Activated naive CD4-positive, alpha-beta T cell treated with anti-CD3 and anti-CD28 coated beads, Interleukin-2, amount 50 U/mL, for 16 hours (primary cell): ENCODE data around the gene BLVRB.
"Not testable (repeated sequence)": the region's sequence is repeated elsewhere in the genome, so short reads cannot be mapped to it uniquely, and the experiment has no call there.

Experiments used
- DNase-seq: peaks from one replicate; pipeline ENCODE4 v3.0.0-alpha.2; 2020

BLVRB gene

DNA sequence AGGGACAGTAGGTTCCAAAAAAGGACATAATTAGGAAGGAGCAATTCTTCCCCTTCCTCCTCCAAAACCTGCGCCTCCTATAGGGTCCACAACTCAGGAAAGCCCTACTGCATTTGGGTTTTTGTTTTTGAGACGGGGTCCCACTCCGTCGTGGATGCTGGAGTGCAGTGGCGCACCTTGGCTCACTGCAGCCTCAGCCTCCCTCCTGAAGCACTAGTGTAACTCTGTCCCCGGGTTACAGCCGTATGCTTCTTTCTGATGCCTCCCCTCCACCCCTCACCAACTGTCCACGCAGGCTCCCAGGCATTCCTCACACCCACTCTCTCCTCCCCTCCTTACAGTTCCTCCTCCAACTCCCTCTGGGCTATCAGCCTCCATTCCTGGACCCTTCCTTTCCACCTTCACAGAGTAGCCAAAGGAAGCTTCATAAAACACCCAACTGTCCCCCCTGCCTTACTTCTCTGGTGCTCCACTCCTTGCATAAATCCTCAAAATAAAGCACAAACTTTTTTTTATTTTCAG is 19.2 kb downstream of the BLVRB start:
- no peak for DNase-seq

DNA sequence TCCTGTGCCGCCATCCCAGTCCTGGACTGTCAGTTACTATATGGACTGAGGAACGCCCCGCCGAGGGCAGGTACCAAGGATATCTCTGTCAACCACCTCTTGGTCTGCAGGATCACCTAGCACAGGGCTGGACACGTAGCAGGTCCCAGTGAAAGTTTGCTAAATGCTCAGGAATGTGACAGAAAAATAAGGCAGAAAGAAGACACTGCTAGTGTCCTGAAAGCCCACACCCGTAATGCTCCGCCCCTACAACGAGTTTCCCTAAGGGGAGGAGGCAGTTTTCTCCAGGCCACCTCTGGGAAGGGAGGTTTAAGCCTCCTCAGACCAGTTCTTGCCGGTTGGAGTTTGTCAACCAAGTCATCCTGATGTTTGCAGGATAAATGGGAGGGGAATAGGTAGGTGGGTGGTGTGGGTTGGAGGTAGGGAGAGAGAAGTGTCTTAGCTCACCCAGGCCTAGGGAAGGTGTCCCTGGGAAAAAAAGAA is 19.7 kb downstream of the BLVRB start:
- DNase-seq, result no peak

DNA sequence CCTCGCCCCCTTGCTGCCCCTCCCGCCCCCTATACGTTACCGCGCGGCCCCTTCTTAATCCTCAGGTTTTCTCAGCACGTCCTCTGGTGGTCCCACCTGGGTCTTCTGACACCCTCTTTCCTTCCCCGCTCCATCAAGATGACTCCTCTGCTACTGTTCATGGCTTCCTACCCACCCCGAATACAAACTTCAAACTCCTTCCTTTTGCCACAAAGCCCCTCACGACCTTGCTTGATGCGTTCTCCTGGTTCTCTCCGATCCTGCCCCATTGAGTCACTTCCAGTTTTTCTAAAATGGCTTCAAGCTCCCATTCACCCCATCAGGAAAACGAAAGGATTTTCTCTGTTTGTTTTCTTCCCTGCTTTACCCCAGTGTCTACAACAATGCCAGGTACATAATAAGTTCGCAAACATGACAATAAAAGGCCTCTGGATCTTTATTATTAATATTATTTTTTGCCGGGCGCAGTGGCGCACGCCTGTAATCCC is 20.7 kb downstream of the BLVRB start:
- no peak for DNase-seq

DNA sequence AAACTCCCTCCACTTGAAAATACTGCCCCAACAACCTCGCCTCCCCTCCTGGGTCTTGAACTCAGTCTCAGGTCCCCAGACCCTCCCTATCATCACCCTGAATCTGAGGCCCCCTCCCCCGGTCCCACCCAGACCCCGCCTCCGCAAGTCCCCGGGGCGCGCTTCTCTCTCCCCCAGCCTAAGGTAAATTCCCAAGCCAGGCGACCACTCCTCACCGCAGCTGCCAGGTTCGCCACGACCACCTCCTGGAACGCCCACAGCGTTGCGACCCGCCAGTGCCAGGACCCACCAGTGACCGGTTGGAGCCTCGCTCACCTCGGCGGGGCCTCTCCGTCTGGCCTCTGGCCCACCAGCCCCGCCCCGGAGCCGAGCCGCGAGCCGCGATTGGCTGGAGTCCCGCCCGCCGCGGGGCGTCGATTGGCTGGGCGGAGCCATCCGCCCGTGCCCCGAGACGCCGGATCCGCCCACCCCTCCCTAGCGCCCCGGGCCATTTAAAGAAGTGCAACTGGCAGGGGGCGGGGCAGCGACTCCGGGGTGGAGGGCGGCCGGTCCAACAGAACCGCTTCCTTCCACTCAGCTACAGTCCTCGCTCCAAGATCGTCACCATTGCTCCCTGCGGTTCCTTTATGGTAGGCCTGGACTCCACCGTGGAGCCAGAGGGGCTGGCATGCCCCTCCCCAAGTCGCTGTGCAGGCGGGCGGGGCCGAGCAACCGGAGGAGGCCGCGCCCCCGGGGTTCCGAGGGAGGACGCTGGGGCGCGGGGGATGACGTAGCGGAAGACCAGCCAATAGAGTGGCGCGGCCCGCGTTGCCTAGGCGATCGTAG is 21.3 kb downstream of the BLVRB start, which contains the start of gene SERTAD3:
Gene SERTAD3, minus strand, starts transcription at position 336 of the 825 bp plus-strand sequence. CDS start 2,255 bp downstream, outside the sequence.
- DNase-seq, result peak; percentile 98

DNA sequence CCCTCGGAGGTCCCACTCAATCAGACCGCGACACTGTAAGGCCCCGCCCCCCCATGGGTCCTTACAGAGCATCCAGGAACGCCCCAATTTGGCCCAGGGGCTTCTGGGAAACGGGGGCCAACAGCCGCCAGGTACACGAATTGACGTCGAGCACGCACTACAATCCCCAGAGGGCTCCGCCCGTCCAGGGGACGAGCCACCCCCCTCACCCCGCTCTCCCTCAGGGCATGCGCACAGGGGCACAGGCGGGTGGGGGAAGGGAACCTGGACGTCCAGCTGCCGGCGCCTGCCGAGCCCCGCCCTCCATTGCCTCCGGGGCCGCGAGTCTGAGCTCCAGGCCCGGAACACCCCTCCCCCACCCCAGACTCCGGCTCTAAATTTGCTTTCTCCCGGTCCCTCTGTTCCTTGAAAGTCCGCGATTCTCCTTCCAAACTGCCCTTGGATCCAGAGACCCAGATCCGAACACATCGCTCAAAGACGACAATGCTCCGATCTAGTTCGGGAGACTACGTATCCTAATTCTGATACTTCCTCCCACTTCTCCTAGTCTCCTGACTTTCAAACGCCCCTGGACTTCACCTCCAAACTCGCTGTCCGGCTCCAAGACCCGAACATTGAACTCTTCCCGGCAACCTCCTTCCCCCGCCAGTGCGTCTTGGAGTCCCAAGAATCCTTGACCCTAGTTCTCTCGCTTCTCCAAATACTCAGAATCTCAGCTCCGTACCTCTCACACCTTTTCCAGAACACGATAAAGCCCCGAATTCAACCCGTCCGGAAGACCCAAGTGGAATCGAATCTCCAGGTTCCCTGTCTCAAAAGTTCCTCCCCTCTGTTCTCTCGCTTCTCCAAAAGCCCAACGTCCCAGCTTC is 22.2 kb downstream of the BLVRB start:
- peak; percentile 100 for DNase-seq

DNA sequence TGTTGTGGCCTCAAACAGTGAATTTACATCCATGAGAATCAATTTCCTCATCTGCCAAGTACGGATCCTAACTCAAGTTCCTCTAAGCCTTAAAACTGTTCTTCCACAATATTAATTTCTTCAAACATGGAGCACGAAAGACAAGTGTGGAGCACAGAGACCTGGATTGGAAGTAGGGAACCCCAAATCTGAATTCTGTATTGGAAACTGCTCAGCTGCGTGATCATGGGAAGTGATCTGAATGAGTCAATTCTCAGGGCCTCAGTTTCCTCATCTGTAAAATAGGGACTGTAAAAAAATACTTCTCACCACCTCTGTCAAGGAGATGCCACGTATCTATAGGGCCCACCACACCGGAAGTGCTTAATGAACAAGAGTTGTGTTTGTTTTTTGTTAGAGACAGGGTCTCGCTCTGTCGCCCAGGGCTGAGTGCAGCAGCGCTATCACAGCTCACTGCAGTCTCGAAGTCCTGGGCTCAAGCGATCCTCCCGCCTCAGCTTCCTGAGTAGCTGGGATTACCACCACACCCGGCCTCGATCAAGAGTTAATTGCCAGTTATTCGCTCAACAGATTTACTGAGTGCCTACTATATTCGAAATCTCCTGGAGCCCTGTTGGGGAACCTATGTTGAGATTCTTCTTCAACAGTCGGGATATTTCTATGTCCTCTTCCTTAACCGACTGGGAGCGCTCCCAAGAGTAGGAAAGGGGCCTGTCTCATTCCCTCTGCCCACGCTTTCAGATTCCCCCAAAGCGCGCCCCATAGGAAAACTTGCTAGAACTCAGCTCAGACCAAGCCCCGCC is 23.0 kb downstream of the BLVRB start:
- DNase-seq, result no peak

DNA sequence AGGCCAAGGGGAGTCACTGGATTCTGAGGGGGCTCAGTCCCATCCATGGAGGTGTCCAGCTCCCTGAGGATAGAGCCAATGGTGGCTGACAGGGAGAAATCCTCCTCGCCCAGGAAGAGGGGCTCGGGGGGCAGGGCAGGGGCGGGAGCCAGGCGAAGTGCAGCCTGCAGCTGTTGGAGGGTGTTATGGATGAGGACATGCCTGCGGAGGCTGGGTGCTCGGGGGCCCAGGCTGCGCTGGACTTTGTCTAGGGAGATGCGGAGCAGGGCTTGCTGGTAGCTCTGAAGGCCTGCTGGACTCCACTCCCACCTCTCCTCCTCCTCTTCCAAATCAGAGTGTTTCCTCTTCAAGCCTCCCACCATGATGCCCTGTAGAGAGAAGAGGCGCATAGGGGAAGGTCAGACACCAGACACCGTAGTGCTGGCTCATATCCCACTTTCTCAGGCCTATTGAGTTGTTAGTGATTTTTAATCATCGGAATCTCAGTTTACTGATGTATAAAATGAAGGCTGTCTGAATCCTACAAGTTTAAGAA is 23.8 kb downstream of the BLVRB start:
- DNase-seq, result no peak

DNA sequence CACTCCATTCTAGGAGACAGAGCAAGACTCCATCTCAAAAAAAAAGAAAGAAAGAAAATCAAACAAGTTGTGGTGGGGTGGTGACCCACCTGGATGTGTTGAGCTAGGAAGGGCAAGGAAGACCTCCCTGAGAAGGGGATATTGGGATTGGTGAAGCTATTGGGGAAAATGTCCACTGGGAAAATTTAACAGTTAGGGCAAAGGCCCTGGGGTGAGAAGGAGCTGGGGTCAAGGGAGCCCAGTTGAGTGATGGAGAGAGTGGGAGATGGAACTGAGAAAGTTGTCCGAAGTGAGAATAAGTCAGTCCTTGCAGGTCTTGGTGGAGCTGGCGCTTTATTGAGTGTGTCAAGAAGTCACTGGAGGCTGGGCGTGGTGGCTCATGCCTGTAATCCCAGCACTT is 27.3 kb downstream of the BLVRB start:
- DNase-seq, result no peak

DNA sequence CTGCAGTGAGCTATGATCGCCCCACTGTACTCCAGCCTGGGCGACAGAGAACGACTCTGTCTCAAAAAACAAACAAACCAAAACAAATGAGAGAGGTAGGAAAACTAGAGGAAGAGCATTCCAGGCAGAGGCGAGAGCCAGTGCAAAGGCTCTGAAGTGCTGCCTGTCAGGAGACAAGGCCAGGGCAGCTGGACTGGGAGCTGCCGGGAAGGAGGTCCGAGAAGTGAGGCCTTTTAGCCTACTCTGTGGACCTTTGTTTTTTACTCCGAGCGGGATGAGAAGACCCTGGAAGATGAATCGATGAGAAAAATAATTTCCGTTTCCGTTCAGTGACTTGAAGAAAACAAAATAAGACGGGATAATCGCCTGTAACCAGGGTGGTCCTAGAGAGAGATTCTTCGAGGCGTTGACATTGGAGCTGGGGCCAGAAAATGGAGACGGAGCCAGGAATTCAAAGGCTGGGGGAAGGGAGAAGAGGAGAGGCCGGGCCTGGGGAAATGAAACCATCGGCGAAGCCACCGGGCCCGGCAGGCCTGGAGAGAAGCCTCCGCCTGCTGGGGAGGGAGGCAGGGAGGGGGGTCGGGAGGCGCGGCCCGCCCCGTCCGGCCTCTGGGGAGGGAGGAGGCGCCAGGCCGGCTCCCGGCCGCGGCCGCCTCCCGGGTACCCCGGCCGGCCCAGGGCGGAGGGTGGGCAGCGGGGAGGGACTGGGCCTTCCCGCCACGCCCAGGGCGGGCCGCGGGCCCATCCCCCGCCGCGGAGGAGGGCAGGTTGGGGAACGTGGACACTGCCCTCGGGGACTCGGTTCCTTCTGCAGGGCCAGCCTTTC is 31.9 kb downstream of the BLVRB start:
- DNase-seq, result peak; percentile 52

DNA sequence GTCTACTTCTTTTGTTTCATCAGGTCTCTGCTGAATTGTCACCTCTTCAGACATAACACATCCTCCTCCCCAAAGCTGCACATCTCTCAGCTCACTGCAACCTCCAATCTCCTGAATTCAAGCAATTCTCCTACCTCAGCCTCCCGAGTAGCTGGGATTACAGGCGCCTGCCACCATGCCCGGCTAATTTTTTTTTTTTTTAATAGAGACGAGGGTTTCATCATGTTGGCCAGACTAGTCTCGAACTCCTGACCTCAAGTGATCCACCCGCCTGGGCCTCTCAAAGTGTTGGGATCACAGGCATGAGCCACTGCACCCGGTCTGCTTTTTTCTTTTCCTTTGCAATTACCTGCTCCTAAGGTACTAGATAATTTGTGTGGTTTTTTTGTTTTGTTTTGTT is 32.8 kb downstream of the BLVRB start:
- not testable (repeated sequence) for DNase-seq

DNA sequence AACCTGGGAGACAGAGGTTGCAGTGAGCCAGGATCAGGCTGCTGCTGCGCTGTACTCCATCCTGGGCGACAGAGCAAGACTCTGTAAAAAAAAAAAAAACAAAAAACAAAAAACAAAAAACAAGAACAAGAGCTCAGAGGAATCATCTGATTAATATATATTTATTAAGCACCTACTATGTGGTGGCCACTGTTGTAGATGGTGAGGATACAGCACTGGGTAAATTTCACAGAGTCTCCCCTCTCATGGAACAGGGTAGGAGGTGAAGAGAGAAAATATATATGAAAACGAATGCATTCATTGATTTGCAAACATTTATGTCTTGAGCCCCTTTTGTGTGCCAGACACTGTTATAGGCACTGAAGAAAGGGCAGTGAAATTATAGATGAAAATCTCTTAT is 33.8 kb downstream of the BLVRB start:
- DNase-seq, result no peak

DNA sequence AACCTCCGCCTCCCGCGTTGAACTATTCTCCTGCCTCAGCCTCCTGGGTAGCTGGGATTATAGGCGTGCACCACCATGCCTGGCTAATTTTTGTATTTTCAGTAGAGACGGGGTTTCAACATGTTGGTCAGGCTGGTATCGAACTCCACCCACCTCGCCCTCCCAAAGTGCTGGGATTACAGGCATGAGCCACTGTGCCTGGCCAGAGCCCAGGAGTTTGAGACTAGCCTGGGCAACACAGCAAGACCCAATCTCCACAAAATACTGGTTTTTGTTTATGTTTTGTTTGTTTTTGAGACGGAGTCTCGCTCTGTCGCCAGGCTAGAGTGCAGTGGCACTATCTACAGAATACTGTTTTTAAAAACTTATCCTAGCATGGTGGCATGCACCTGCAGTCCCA is 35.3 kb downstream of the BLVRB start:
- DNase-seq, result not testable (repeated sequence)

DNA sequence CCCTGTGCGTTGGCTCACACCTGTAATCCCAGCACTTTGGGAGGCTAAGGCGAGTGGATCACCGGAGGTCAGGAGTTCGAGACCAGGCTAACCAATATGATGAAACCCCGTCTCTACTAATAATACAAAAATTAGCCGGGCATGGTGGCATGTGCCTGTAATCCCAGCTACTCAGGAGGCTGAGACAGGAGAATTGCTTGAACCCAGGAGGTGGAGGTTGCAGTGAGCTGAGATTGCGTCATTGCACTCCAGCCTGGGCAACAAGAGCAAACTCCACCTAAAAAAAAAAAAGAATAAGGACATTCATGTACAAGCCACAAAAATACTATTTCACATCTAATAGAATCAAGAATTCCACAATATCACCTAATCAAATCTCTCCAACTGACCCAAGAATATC is 37.3 kb downstream of the BLVRB start:
- DNase-seq, result not testable (repeated sequence)

DNA sequence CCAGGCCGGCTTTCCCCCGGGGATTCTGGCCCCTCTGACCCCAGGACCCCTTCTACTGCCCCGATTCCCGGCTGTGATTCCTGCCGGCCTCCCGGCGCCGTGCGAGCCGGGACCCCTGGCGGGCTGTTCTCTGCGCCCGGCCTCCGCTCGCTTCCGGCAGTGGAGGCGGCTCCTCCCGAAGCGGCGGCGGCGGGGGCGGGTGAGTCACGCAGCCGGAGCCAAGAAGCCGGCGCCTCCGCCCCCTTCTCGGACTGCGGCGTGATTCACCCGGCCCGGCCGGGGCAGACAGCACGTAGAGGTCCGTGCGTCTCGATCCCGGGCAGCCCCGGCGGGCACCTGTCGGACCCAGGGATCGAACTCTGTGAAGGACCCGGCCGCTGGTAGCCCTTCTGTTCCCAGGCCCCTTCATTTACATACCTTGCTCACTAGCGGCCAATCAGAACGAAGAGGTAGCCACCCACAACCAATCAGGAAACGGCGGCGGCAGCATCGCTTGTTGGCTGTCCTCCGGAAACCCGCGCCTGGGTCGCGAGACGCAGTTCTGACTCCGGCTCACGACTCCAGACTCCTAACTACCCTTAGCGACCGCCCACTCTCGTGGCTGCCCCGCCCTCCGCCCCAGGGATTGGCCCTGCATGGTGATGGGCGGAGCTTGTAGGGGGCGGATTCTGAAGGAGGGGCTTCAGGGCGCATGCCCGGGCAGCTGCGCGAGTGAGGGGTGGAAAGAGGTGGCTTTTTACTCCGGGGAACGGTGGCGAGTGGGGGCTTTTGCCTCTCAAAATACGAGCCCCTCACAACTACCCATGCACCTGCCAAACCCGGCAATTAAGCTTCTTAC is 39.9 kb downstream of the BLVRB start, which contains the start of gene SERTAD1:
Gene SERTAD1, minus strand, starts transcription at position 543 of the 838 bp plus-strand sequence. CDS start 2,446 bp downstream, outside the sequence.
- peak; percentile 100 for DNase-seq

DNA sequence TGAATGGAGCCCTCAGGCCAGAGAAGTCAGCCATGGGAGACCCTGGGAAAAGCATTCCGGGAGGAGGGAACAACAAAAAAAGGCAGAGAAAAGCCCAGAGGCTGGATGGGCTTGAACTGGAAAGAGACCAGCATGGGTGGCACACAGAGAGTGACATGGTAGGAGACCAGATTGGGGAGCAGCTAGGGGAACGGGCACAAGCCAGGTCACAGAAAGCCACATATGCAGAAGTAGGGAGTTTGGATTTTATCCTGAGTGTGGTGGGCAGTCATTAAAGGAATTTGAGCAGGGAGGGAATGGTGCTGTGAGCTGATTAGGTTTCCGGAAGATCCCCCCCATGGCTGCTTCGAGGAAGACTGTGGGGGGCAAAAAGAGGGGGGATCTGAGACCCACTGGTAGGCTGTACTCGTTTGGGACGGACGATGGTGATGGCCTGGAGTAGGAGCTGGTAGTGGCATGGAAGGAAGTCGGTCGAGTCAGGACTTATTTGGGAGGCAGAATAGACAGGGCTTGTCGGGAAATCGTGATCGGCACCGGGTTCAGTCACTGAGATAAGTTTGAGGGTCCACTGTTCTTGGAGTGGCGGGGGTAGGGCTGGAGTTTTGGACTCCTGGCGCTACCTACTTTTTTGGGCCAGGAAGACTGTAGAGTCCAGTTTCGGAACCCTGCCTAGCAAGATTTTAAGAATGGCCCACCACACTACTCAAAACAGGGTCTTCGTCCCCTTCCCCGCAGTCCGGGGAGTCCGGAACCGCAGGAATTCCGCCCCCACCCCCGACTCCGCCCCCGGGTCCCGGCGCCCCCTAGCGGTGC is 40.7 kb downstream of the BLVRB start:
- no peak for DNase-seq

DNA sequence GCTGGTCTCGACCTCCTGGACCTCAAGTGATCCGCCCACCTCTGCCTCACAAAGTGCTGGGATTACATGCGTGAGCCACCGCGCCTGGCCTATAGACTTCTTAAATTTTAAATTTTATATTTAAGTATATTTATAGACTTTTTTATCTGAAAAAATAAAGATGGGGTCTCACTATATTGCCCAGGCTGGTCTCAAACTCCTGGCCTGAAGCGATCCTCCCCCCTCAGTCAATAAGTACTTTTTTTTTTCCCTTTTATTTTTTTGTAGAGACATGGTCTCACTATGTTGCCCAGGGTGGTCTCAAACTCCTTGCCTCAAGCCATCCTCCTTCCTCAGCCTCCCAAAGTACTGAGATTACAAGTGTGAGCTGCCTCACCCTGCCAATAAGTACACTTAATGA is 41.6 kb downstream of the BLVRB start:
- DNase-seq, result no peak

DNA sequence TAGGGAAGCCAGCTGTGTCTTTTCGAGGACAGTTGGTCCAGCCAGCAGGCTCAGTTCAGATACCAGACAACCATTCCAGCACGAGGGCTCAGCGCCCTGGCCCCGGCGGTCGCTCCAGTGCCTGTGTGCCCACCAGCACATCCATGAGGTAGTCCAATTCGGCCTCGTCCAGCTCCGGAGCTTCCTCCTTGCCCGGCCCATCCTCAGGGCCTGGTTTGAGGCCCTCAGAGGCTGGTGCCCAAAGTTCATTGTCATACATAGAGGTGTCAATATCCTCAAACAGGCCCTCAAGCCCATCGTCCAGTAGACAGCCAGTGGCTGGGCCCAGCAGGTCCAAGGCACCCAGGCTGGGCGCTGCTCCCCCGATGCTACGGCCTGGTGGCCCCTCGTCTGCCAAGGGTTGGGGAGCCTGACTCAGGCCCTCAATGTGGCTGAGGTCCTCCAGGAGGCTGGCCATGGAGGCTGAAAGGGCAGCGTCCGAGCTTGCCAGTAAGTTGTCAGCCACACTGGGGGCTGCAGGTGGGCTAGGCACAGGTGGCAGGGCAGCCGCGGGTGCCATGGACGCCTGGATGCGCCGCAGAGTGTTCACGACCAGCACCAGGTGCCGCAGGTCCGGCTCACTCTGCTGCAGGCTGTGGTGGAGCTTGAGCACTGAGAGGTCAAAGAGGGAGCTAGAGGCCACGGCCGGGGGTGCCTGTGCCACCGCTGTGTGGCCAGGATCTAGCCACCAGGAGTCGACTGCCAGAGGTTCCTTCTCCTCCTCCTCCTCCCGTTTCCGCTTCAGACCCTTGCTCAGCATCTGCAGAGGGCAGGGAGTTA is 42.6 kb downstream of the BLVRB start:
- no peak for DNase-seq
